K562 (cell line): ENCODE measurements around the gene HOXB3. TPM values are rescaled to one million over a fixed set of nuclear protein-coding genes. Genes with fewer than 3 reads are reported as not detected.
A peak's percentile ranks its signal among the peaks of the same experiment; 100 is the strongest.

Experiments used
- ATF1 ChIP-seq, 2 experiments: fragments of 450-650 bp in 1 of 2; IDR thresholded peaks; 2 replicates each; pipeline ENCODE4 v1.6.1; 2016; ENCODE audit warnings: missing compliant biosample characterization in 1 of 2, missing genetic modification characterization in 1 of 2
- FOS ChIP-seq: IDR thresholded peaks from 3 replicates; pipeline ENCODE4 v1.6.1; 2011; ENCODE audit not compliant: insufficient read length; ENCODE audit errors: extremely low read depth
- GABPA ChIP-seq: fragments of 200-800 bp; sonication (Bioruptor generic); conservative IDR thresholded peaks from 2 replicates; pipeline ENCODE4 v1.6.1; 2016; ENCODE audit warnings: low read depth, missing genetic modification characterization, missing compliant biosample characterization
- HDAC3 ChIP-seq: fragments of 450-650 bp; IDR thresholded peaks from 2 replicates; pipeline ENCODE4 v1.6.1; 2018; ENCODE audit warnings: borderline replicate concordance, mild to moderate bottlenecking, moderate library complexity; ENCODE audit not compliant: partially characterized antibody
- HDAC8 ChIP-seq: fragments of 450-650 bp; IDR thresholded peaks from 2 replicates; pipeline ENCODE4 v1.6.1; 2016; ENCODE audit warnings: mild to moderate bottlenecking, missing genetic modification characterization, moderate library complexity, missing compliant biosample characterization
- JUND ChIP-seq, 2 experiments: IDR thresholded peaks; 2 replicates in 1 of 2; 3 replicates in 1 of 2; pipeline ENCODE4 v1.6.1; 2011; ENCODE audit warnings: borderline replicate concordance in 2 of 2, low read depth in 2 of 2, low read length in 2 of 2, improper control_type of control experiment in 1 of 2, missing biosample characterization in 1 of 2, missing genetic modification characterization in 1 of 2, missing genetic modification reagents in 1 of 2
- KLF1 ChIP-seq: fragments of 450-650 bp; IDR thresholded peaks from 2 replicates; pipeline ENCODE4 v1.6.1; 2016; ENCODE audit warnings: missing genetic modification characterization, missing compliant biosample characterization
- MAFG ChIP-seq: fragments of 450-650 bp; conservative IDR thresholded peaks from 2 replicates; pipeline ENCODE4 v1.6.1; 2016; ENCODE audit warnings: missing genetic modification characterization, missing compliant biosample characterization
- MEF2D ChIP-seq: conservative IDR thresholded peaks from 2 replicates; pipeline ENCODE4 v1.6.1; 2016; ENCODE audit warnings: low read depth, missing genetic modification characterization, missing compliant biosample characterization
- NR2F6 ChIP-seq: fragments of 450-650 bp; formaldehyde crosslinking; IDR thresholded peaks from 2 replicates; pipeline ENCODE4 v1.4.0; 2020; ENCODE audit warnings: mild to moderate bottlenecking
- POU5F1 ChIP-seq: fragments of 150-350 bp; IDR thresholded peaks from 2 replicates; pipeline ENCODE4 v1.6.1; 2014; ENCODE audit warnings: borderline replicate concordance, low read length, low read depth, mild to moderate bottlenecking; ENCODE audit not compliant: partially characterized antibody
- YBX1 ChIP-seq: fragments of 450-650 bp; IDR thresholded peaks from 2 replicates; pipeline ENCODE4 v1.7.1; 2016; ENCODE audit warnings: mild to moderate bottlenecking
- ZFP30 ChIP-seq: fragments of 250-450 bp; sonication (Bioruptor Pico); IDR thresholded peaks from 2 replicates; pipeline ENCODE4 v1.8.0; 2022; ENCODE audit warnings: moderate library complexity, mild to moderate bottlenecking, inconsistent platforms, borderline replicate concordance
- ZNF584 ChIP-seq: fragments of 200-800 bp; sonication (Bioruptor generic); IDR thresholded peaks from 2 replicates; pipeline ENCODE4 v1.6.1; 2016; ENCODE audit warnings: low read depth, mild to moderate bottlenecking, missing genetic modification characterization, missing compliant biosample characterization
- polyA plus RNA-seq, 8 experiments: library from polyadenylated mRNA; depleted of rRNA in 4 of 8; stranded (reverse) in 5 of 8; unstranded in 3 of 8; fragments of >200 nt; fragmentation: Nextera tagmentation in 2 of 8; fragmentation: Illumina TruSeq in 1 of 8; extraction: Ambion mirVana in 2 of 8; extraction: Trizol in 1 of 8; gene quantifications; 2 replicates each; pipeline versions ENCODE4 v1.2.1 to v1.2.3, GENCODE V29; 2011 to 2014; ENCODE audit warnings: inconsistent platforms in 1 of 8, missing spikeins in 1 of 8
- total RNA-seq, 7 experiments: library from RNA; depleted of rRNA in 6 of 7; stranded (reverse); fragments of >200 nt in 6 of 7; fragmentation: Illumina TruSeq in 2 of 7; extraction: Trizol in 2 of 7; gene quantifications; 2 replicates each; pipeline versions ENCODE4 v1.2.1 to v1.2.3, GENCODE V29; 2011 to 2021; ENCODE audit warnings: low replicate concordance in 1 of 7
- TF ChIP-seq, protein P1 (sequence below), 2 experiments: IDR thresholded peaks; 2 replicates each; pipeline ENCODE4 v1.6.1; 2012; ENCODE audit warnings: improper control_type of control experiment in 2 of 2, low read depth in 2 of 2, low read length in 2 of 2, borderline replicate concordance in 1 of 2
- TF ChIP-seq, protein P2 (sequence below): fragments of 250-450 bp; sonication (Bioruptor Pico); IDR thresholded peaks from 2 replicates; pipeline ENCODE4 v1.5.0; 2021
- TF ChIP-seq, protein P3 (sequence below): fragments of 250-450 bp; sonication (Bioruptor Pico); IDR thresholded peaks from 2 replicates; pipeline ENCODE4 v1.4.0; 2020; ENCODE audit warnings: borderline replicate concordance

Gene HOXB3
- total and polyA plus RNA-seq, 9 of the 15 experiments (the other 6 are each of a cell fraction or from before 2014, with no cell fraction given) = 2.4 to 41.3 (median 20.2) TPM

DNA sequence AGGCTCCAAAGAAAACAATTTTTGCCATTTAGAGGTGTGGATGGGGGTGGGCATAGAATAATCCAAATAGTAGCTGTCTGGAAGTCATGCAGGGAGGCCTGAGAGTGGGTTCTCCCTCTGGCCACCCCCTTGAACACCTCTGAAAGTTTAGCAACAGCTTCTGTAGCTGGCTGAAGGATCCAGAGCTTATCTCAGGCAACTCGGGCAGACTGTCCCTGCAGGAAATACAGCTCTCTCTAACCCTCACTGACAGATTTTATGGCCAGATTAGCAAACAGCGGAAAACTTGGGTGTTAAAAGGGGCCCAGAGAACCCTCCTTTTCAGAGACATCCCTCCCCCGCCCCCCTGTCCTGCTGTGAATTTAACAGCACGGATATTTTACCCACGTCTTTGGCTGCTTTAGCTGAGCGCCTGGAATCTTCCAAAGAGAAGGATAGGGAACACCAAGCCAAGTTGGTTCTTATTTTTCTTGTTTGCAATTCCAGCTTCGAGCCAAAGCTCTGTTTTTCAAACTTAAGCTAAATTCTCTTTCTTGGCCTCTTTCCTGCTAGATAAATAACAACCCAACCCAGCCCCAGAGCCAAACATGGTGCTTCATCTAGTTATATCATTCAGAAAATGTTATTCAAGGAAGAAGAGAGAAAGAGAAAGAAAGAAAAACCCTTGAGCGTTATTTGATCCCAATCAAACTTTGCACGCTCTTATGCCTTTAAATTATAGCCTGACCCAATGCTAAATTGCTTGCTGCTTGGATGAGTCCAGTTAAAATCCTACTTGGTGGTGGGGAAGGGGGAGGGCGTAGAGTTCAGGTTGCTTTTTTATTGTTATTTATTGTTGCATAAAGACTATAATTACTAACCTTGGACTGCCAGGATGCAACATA is 42.9 kb downstream of the HOXB3 start (continued):
- no peak for TF ChIP-seq ZFP30 (CRISPR knock-in tag)
- TF ChIP-seq GABPA (tag) = no peak; the same call in 1 of the 2 replicates
- TF ChIP-seq MAFG (tag) = no peak
- TF ChIP-seq, protein P1, sequence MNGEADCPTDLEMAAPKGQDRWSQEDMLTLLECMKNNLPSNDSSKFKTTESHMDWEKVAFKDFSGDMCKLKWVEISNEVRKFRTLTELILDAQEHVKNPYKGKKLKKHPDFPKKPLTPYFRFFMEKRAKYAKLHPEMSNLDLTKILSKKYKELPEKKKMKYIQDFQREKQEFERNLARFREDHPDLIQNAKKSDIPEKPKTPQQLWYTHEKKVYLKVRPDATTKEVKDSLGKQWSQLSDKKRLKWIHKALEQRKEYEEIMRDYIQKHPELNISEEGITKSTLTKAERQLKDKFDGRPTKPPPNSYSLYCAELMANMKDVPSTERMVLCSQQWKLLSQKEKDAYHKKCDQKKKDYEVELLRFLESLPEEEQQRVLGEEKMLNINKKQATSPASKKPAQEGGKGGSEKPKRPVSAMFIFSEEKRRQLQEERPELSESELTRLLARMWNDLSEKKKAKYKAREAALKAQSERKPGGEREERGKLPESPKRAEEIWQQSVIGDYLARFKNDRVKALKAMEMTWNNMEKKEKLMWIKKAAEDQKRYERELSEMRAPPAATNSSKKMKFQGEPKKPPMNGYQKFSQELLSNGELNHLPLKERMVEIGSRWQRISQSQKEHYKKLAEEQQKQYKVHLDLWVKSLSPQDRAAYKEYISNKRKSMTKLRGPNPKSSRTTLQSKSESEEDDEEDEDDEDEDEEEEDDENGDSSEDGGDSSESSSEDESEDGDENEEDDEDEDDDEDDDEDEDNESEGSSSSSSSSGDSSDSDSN (IDR thresholded peaks at IDR 0.05; ENCODE audit: borderline replicate concordance in 1 of 2, low read depth in 2 of 2, low read length in 2 of 2) = peak in 1 of 2 experiments; percentile 53; a peak in 1 of 4 replicates
- TF ChIP-seq FOS = no peak
- no peak for TF ChIP-seq NR2F6 (CRISPR knock-in tag)
- no peak for TF ChIP-seq KLF1
- no peak for TF ChIP-seq ATF1 (CRISPR knock-in tag; IDR thresholded peaks at IDR 0.05)
- TF ChIP-seq ATF1 (tag; IDR thresholded peaks at IDR 0.05) = no peak
- TF ChIP-seq, protein P2, sequence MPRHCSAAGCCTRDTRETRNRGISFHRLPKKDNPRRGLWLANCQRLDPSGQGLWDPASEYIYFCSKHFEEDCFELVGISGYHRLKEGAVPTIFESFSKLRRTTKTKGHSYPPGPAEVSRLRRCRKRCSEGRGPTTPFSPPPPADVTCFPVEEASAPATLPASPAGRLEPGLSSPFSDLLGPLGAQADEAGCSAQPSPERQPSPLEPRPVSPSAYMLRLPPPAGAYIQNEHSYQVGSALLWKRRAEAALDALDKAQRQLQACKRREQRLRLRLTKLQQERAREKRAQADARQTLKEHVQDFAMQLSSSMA (CRISPR knock-in tag) = no peak
- no peak for TF ChIP-seq ZNF584 (CRISPR knock-in tag)
- no peak for TF ChIP-seq YBX1
- no peak for TF ChIP-seq MEF2D (tag)
- TF ChIP-seq, protein P3, sequence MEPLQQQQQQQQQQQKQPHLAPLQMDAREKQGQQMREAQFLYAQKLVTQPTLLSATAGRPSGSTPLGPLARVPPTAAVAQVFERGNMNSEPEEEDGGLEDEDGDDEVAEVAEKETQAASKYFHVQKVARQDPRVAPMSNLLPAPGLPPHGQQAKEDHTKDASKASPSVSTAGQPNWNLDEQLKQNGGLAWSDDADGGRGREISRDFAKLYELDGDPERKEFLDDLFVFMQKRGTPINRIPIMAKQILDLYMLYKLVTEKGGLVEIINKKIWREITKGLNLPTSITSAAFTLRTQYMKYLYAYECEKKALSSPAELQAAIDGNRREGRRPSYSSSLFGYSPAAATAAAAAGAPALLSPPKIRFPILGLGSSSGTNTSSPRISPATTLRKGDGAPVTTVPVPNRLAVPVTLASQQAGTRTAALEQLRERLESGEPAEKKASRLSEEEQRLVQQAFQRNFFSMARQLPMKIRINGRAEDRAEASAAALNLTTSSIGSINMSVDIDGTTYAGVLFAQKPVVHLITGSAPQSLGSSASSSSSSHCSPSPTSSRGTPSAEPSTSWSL = no peak
- no peak for TF ChIP-seq HDAC8 (tag)
- TF ChIP-seq POU5F1 = no peak
- peak; percentile 74 for TF ChIP-seq HDAC3
- peak; percentile 74; the same call in 1 of the 2 replicates for TF ChIP-seq JUND (IDR thresholded peaks at IDR 0.05; ENCODE audit: borderline replicate concordance, low read depth, low read length)
- TF ChIP-seq JUND (tag; IDR thresholded peaks at IDR 0.05; ENCODE audit: borderline replicate concordance, low read depth, low read length) = peak; percentile 59; the same call in 1 of the 3 replicates
